ENCODE measurements around the gene RANBP2. TPM values are rescaled to one million over a fixed set of nuclear protein-coding genes. Genes with fewer than 3 reads are reported as not detected.

Gene RANBP2
- total and polyA plus RNA-seq, 4 donors, result 9.1 to 51.7 (median 22.9) TPM

DNA sequence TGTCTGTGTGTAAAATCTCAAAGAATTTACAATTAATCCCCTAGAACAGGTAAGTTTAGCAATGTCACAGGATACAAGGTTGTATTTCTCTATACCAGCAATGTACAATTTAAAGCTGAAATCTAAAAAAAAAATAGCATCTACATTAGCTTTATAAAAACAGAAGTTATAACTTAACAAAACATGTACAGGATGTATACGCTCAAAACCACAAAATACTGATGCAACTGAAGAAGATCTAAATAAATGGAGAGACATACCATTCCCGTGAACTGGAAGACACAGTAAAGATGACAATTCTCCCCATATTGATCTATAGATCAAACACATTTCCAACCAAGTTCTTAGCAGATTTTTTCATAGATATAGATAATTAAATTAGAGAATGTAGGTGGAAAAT is 17.5 kb upstream of the RANBP2 start:
- Histone ChIP-seq H3K36me3 (ENCODE audit: control insufficient read depth in 4 of 4, insufficient read depth in 3 of 4, low read depth in 1 of 4, low read length in 3 of 4) (no peaks in the 10 kb centered on the region), H3K4me3 (ENCODE audit: low read depth in 1 of 3, low read length in 3 of 3) (no peak overlapping the region), H3K4me1 (ENCODE audit: control insufficient read depth in 4 of 4, insufficient read depth in 4 of 4, low read length in 3 of 4) (no peaks in the 10 kb centered on the region), H3K9ac (ENCODE audit: low read depth in 1 of 2, low read length in 2 of 2) (no peak overlapping the region), H3K9me3 (ENCODE audit: control insufficient read depth in 4 of 4, low read length in 3 of 4) (no peaks in the 10 kb centered on the region), H3K27me3 (ENCODE audit: control insufficient read depth in 4 of 4, insufficient read depth in 4 of 4, low read length in 3 of 4) (no peaks in the 10 kb centered on the region), H3K27ac (ENCODE audit: low read depth in 1 of 2, low read length in 2 of 2) (no peak overlapping the region)
- WGBS, result 87% methylated on average over 2 of the region's 2 CpGs
- TF ChIP-seq, protein P1, sequence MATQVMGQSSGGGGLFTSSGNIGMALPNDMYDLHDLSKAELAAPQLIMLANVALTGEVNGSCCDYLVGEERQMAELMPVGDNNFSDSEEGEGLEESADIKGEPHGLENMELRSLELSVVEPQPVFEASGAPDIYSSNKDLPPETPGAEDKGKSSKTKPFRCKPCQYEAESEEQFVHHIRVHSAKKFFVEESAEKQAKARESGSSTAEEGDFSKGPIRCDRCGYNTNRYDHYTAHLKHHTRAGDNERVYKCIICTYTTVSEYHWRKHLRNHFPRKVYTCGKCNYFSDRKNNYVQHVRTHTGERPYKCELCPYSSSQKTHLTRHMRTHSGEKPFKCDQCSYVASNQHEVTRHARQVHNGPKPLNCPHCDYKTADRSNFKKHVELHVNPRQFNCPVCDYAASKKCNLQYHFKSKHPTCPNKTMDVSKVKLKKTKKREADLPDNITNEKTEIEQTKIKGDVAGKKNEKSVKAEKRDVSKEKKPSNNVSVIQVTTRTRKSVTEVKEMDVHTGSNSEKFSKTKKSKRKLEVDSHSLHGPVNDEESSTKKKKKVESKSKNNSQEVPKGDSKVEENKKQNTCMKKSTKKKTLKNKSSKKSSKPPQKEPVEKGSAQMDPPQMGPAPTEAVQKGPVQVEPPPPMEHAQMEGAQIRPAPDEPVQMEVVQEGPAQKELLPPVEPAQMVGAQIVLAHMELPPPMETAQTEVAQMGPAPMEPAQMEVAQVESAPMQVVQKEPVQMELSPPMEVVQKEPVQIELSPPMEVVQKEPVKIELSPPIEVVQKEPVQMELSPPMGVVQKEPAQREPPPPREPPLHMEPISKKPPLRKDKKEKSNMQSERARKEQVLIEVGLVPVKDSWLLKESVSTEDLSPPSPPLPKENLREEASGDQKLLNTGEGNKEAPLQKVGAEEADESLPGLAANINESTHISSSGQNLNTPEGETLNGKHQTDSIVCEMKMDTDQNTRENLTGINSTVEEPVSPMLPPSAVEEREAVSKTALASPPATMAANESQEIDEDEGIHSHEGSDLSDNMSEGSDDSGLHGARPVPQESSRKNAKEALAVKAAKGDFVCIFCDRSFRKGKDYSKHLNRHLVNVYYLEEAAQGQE (IDR thresholded peaks at IDR 0.05), result no peak
- no peak for TF ChIP-seq RXRA (IDR thresholded peaks at IDR 0.05)
- TF ChIP-seq ZBTB33 (IDR thresholded peaks at IDR 0.05), result no peak
- no peak for TF ChIP-seq NR2F2 (IDR thresholded peaks at IDR 0.05)
- TF ChIP-seq HNF4A (conservative IDR thresholded peaks at IDR 0.05), result no peak
- no peak for TF ChIP-seq GABPA (IDR thresholded peaks at IDR 0.05 in 1 of 2, conservative IDR thresholded peaks at IDR 0.05 in 1 of 2)
- TF ChIP-seq FOXA2 (IDR thresholded peaks at IDR 0.05), result no peak
- TF ChIP-seq, protein P2, sequence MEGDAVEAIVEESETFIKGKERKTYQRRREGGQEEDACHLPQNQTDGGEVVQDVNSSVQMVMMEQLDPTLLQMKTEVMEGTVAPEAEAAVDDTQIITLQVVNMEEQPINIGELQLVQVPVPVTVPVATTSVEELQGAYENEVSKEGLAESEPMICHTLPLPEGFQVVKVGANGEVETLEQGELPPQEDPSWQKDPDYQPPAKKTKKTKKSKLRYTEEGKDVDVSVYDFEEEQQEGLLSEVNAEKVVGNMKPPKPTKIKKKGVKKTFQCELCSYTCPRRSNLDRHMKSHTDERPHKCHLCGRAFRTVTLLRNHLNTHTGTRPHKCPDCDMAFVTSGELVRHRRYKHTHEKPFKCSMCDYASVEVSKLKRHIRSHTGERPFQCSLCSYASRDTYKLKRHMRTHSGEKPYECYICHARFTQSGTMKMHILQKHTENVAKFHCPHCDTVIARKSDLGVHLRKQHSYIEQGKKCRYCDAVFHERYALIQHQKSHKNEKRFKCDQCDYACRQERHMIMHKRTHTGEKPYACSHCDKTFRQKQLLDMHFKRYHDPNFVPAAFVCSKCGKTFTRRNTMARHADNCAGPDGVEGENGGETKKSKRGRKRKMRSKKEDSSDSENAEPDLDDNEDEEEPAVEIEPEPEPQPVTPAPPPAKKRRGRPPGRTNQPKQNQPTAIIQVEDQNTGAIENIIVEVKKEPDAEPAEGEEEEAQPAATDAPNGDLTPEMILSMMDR (IDR thresholded peaks at IDR 0.05; ENCODE audit: low read depth, low read length, missing input control), result no peak
- TF ChIP-seq HNF4G (IDR thresholded peaks at IDR 0.05), result no peak
- no peak for TF ChIP-seq FOXA1 (IDR thresholded peaks at IDR 0.05)
- TF ChIP-seq MAX (IDR thresholded peaks at IDR 0.05), result no peak
- no peak for TF ChIP-seq YY1 (IDR thresholded peaks at IDR 0.05)
- no peak for TF ChIP-seq EGR1 (IDR thresholded peaks at IDR 0.05; ENCODE audit: low read depth in 2 of 2)
- TF ChIP-seq, protein P3, sequence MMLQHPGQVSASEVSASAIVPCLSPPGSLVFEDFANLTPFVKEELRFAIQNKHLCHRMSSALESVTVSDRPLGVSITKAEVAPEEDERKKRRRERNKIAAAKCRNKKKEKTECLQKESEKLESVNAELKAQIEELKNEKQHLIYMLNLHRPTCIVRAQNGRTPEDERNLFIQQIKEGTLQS (IDR thresholded peaks at IDR 0.05), result no peak
- no peak for TF ChIP-seq JUND (IDR thresholded peaks at IDR 0.05)
- no peak for DNase-seq (ENCODE audit: low spot score)

DNA sequence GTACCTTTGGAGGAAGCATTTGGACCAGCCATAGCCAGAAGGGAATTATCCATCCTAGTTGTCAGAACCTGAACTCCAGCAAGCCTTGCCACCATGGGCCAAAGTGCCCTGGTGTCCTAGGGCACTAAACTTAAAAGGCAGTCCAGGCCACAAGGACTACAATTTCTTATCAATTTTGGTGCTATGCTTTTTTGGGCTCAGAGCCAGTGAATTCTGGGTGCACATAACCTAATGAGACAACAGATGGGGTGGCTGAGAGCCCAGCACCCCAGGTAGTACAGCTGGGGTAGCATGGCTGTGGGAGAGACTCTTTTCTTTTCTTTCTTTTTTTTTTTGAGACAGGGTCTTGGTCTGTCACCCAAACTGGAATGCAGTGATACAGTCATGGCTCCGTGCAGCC is 14.4 kb upstream of the RANBP2 start:
- no peaks in the 10 kb centered on the region for H3K36me3 ChIP-seq (ENCODE audit: control insufficient read depth in 4 of 4, insufficient read depth in 3 of 4, low read depth in 1 of 4, low read length in 3 of 4)
- TF ChIP-seq YY1 (IDR thresholded peaks at IDR 0.05) (no peak), FOXA1 (IDR thresholded peaks at IDR 0.05) (no peak), ZBTB33 (IDR thresholded peaks at IDR 0.05) (no peak), TAF1 (conservative IDR thresholded peaks at IDR 0.05) (no peak), HNF4G (IDR thresholded peaks at IDR 0.05) (no peak), RAD21 (IDR thresholded peaks at IDR 0.05) (no peak), MAX (IDR thresholded peaks at IDR 0.05) (no peak)
- TF ChIP-seq, protein P3 (IDR thresholded peaks at IDR 0.05), result no peak
- TF ChIP-seq, protein P2 (IDR thresholded peaks at IDR 0.05; ENCODE audit: low read depth, low read length, missing input control), result no peak
- H3K27me3 ChIP-seq (ENCODE audit: control insufficient read depth in 4 of 4, insufficient read depth in 4 of 4, low read length in 3 of 4), result no peaks in the 10 kb centered on the region
- H3K4me1 ChIP-seq (ENCODE audit: control insufficient read depth in 4 of 4, insufficient read depth in 4 of 4, low read length in 3 of 4), result no peaks in the 10 kb centered on the region
- no peak overlapping the region for H3K27ac ChIP-seq (ENCODE audit: low read depth in 1 of 2, low read length in 2 of 2)
- H3K9me3 ChIP-seq (ENCODE audit: control insufficient read depth in 4 of 4, low read length in 3 of 4), result no peaks in the 10 kb centered on the region
- no peak overlapping the region for H3K9ac ChIP-seq (ENCODE audit: low read depth in 1 of 2, low read length in 2 of 2)
- WGBS, result 93% methylated on average over 1 of the region's 1 CpG
- no peak overlapping the region for H3K4me3 ChIP-seq (ENCODE audit: low read depth in 1 of 3, low read length in 3 of 3)
- DNase-seq (ENCODE audit: low spot score), result no peak

All from liver (tissue), 9 donors.